Endothelial cell of hepatic sinusoid (primary cell): Measurements from ENCODE around the gene LAMA2.

Experiments
- in situ Hi-C: cut with HindIII; loops from 2 replicates; pipeline ENCODE4 v1.10.0; 2017; ENCODE audit warnings: low sequenced_read_pairs

The LAMA2 gene

DNA sequence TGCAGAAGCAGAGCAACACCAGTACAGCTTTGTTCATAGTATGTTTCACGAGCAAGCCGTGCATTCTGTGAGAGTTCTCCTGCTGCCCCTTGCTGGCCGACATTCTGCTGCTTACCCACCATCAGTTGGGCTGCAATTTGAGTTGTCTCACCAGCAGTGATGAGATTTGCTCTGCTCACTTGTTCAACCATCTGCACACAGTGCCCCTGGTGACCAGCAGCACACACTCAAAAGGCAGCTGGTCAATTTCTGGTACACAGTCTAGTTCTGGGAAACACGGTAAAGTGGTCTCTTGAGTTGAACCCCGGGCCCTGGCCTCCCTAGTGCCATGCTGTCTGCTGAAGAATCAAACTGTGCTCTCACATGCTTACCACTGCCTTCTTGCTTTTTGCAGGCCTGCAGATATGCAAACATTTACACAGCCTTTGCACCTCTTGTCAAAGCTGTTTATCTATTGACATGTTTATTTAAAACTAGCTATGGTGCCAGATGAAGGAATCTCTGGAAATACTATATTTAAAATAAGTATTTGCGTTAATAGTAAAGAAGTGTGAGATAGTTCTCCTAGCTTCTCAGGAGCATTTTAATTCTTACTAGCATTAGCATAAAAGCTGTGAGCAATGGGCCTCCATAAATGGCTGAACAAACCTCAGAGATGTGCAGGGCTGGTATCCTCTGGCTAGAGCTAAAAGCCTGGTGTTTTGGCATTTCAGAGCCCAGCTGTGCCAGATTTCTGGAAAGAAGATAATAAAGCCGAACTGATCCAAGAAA lies 592.7 kb downstream of the LAMA2 start:
- in situ Hi-C loops, result no loop called here

DNA sequence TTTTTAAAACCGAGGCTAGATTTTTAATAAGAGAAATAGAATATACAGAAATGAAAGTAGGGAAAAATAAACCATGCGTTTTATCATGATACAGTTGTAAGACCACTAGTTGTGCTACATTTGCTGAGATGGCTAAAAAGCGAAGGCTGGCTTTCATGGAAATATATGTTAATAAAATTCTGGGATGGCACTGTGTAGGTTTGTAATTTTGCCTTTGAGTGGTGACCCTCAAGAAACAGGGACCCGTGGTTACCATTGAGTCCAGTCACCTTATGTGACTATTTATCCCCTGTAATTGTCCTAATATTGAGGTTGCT lies 593.3 kb downstream of the LAMA2 start:
- in situ Hi-C loops, result no loop called here

DNA sequence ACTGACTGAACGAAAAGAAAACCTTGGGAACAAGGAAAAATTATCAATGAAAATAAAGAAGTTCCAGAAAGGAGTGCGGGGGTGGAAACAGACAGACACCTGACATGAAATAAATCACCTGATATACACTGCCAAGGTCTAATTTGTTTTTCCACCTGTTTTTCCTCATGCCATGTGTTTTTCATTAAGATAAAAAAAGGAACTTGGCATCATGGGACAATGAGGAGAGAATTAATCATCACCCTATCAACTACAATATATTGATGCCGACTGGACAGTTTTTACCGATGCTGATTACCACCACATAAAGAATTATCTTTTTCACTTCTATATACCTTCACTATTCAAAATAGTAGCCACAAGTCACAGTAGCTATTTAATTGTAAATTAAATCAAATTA lies 593.9 kb downstream of the LAMA2 start:
- in situ Hi-C loops, result no loop called here

DNA sequence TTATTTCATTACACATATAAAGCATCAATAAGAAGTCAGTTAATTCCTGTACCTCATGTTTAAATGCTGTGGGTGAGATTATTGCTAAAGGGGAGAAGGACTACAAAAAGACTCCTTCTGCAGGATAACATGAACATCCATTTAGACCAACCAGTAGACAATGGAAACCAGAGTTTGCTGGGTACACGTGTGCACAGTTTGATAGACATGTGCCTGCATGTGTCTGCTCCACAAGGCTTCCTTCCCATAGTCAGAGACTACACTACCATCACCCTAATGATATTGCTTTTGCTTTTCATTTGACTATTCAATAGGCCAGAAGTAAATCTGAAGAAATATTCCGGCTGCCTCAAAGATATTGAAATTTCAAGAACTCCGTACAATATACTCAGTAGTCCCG lies 595.4 kb downstream of the LAMA2 start:
- in situ Hi-C loops, result no loop called here

DNA sequence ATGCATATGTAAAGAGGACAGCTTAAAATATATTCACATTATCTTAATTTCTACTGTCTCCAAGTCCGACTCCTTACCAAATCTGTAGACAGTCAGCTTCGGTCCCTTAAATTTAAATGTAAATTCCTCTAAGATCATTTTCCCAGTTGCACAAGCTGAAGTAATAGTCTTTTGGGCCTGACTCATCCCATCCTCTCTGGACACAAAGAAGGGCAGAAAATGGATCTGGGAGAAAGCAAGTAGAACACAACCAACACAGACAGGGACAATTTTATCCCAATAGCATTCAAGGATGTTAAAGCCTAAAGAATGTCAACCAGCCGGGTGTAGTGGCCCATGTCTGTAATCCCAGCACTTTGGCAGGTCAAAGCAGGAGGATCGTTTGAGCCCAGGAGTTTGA lies 598.8 kb downstream of the LAMA2 start:
- in situ Hi-C loops, result no loop called here

DNA sequence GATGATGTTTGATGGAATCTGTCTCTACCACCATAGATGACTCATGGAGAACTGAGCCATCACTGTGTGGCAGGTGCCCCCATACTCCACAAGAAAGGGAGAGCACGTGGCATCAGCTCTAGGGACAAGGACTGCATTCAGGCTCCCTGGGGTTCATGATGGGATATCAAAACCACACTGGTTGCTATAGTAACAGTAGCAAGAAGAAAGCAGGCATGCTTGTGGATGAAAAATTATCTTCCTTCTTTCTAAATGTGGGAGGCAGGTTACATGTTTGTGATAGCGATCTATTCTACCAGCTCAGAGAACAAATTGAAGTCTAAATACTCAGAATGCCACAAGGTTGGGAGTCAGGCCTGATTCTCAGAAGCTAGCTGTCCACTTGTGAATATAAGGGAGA lies 602.8 kb downstream of the LAMA2 start:
- in situ Hi-C loops, result no loop called here

DNA sequence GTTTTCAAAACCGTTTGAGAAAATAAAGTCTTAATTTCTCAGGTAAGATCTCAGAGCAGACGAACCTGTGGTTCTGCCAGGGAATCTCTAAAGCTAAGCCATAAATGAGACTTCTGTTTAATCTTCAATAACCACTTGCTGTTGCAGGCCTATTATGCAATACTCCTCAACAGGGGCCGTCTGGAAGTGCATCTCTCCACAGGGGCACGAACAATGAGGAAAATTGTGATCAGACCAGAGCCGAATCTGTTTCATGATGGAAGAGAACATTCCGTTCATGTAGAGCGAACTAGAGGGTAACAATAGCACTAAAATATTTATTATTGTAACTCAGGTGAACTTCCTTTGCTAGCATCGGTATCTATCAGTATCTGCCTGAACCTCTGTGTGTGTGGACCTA lies 603.4 kb downstream of the LAMA2 start:
- in situ Hi-C loops, result no loop called here

DNA sequence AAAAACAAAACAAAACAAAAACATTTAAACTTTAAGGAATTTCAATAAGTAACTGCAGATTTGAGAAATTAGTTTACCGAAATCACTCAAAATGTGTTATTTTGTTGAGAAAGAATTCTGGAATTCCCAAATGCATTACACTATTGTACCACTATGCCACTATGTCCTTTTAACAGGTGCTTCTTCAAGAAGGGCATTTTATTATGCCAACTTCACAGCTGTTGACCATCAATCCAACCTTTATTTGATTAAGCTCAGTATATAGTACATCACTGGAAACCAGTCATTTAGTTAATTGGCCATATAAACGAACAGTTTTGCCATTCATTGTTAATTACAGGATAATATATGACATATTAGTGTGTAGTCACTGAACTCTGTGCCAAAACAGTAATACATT lies 605.4 kb downstream of the LAMA2 start:
- in situ Hi-C loops, result no loop called here

DNA sequence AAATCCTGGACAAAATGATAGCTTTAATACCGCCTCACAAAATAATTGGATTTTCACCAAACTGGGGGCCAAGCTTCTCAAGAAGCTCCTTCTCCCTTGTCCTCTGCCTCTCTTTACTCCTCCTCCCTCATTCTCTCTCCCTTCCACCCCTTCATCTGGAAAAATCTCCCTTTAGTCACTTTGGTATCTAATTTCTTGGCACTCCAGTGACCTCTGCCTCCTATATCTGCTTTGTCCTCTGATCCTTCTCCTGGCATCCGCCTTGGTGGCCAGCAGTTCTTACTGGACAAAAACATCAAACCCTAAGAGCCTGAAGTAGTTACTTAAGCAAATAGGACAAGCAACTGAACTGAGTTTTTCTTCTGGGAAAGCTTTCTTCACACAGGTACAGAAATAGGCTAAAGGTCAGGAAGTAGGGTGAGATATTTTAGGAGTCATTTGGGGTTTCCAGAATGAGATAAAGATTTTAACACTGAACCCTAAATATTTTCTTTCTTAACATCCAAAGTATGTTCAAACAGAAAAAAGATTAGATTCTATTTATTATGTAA lies 606.4 kb downstream of the LAMA2 start:
- in situ Hi-C loops, result no loop called here

DNA sequence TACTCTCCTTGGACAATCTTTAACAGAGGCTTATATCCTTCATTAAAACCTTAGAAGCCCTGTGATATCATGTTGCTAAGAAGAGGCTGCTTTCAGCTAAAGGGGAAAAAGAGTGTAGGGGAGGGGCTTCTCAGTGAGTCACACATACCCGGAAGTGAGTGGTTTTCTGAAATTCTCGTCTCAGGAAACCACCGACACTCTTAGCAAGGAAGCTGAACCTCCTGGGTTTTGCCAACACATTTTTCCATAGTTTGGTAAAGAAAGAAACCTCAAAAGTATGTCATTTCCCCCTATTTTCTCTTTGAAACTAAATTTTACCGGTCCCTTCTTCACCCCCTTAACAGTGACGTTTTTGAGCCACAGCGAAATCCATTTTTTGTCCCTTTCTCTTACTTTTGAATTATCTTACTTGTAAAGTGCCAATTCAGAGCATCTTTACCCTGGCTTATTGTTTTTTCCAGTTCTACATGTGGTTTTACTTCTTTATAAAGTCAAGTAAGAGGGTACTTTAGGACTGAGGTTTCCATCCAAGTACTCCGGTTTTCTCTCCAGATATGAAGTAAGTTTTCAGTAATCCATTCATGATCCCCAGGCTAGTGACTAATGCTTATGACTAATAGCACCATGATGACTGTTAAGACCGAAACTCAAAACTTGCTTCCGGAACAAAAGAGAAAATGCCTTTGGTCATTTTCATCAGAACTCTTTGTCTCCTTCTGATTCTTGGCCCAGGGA lies 607.8 kb downstream of the LAMA2 start:
- in situ Hi-C loops, result no loop called here

DNA sequence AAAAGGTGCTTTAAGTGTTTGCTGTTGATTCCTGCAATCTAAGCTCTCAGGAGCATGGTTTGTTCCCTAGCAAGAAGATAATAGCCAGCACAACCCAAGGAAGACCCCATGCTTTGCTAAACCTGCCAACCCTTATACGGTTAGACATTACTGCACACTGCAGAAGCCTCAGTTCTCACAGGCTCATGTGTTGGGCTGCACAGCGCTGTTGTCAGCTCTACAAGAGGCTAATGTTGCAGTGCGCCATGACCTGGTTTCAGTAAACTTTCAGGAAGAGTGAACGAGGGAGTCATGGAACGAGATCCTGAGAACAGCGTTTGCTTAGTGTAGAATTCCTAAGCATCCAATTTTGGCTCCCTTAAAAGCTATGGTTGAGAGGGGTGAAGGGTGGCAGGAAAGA lies 608.5 kb downstream of the LAMA2 start:
- in situ Hi-C loops, result no loop called here

DNA sequence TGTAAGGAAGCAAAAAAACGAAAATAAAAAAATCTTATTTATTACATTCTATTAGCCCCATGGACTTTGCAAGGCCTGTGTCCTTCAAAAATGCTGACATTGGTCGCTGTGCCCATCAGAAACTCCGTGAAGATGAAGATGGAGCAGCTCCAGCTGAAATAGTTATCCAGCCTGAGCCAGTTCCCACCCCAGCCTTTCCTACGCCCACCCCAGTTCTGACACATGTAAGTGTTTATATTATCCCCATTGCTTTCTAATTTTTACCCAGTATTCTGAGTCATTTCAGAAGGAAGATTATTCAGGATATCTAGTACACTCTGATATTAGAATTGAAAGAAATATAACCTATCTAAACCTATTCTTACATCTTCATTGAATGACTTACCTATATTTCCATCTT lies 609.3 kb downstream of the LAMA2 start:
- in situ Hi-C loops, result no loop called here

DNA sequence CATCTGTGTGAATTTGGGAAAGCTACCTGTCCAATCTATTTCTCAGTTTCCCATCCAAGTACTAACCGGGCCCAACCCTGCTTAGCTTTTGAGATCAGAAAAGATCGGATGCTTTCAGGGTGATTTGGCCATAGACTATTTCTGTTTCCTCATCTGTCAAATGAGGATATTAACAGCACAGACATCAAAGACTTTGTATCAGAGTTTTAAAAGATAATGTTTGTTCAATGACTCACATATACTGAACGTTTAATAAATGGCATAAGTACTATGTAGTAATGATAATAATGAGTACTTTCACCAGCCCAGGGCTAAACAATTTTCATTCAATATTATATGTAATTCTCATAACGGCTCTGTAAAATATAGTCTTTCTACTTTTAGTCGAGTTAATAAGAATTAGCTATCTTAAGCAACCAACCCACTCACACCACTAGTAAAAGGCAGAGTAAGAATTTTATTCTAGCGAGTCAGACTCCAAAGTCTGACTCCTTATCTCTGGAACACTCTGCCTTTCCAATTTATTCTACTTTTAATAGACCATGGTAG lies 610.5 kb downstream of the LAMA2 start:
- in situ Hi-C loops, result no loop called here

DNA sequence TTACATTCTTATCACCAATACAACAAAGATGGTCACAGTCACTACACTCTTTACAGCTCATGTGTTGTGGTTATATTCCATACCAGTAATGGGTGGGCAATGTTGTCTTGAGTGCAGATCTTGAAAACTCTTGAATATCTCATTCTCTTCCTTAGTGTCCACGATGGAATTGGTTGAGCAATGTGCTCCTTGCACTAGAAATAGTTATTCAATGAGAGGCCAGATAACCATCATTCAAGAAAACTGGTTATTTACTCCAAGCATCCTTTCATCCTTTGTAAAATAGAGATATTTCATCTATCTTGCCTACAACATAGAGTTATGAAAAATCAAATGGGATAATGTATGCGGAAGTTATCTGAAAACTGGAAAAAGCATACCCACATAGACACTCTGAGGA lies 611.2 kb downstream of the LAMA2 start:
- in situ Hi-C loops, result no loop called here

DNA sequence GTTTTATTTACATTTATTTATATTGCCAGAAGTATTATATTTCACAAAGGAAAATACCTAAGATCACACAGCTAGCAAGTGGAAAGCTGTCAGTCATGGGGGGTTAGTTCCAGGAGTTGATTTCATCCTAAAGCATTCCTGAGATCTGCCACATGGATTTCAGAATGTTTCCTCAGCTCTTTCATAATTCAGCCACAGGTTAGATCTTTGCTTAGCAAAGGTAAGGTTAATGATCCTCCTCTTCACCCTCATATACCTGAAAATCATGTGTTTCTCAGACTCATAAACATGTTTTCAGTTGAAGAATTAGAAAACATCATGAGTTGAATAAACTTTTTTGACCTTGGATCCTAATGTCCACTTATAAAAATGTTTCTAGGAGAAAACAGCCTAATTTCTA lies 611.6 kb downstream of the LAMA2 start:
- in situ Hi-C loops, result no loop called here

DNA sequence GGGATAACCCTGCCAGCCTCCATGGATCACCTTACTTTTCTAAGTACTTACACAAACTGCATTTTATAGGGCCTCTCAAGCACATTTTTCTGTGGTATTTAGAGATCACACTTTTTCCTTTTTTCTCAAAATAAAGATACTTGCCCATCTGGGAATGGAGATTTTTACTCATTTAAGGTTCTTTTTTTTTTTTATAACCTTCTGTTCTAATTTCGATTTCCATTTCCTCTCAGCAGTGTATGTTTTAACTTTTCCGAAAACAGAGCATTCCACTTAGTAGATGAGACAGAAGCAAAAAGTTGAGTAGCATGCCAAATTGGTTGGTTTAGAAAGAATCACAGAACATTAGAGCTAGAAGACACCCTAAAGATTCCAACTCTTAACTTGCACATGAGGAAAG lies 612.7 kb downstream of the LAMA2 start:
- in situ Hi-C loops, result no loop called here

DNA sequence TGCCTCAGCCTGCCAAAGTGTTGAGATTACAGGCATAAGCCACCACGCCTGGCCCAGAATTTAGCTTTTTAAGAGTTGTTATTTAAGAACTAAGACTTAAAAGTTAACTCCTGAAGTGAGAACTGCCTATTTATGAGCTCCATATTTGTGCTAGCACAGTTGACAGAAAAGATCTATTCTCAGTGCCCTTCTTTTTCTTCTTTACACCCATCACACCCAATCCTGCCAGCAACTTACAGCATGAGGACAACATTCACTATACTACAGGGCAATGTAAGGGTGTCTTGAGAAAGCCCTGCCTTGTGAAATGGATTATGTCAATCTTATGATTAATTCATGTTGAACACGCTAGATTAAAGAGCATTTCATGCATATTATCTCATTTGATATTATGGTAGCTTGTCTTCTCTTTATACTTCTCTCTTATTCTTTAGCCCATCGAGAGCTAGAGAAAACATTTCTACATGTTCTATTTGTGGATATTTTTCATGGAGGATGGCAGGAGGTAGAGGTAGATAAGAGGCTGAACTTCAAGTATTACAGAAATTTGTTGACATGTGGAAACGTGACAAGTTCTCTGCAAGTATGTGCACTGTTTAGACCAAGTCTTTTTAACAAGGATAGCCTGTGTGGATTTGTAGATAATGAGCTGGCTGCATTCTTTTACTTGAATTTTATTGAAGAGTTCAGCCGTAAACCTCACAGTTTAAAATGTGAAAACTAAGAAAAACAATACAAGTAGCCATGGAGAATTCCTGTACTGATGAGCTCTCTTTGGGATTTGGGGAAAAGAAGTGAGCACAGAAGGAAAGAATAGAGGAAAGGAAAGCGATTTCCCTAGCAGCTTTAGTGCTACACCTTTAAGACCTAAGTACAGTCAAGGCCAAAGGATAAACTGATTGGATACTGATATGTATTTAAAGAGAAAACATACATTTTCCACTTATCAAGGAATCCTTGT lies 614.8 kb downstream of the LAMA2 start:
- in situ Hi-C loops, result no loop called here

DNA sequence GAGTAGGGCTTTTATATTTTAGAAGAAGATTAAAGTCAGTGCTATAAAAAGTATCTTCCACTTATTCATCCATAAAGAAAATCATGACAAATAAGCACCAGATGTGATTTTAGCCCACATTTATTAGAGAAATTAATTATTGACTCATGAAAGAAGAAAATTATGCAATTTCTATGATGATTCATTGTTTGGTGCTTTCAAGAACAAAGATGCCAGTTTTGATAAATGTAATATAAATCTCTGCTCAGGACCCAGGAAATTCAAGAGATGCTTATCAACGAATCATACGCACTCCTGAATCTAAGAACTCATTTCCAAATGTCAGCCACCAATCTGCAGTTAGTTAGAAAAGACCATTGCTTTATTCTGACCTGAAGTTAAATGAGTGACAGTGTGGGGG lies 615.6 kb downstream of the LAMA2 start:
- in situ Hi-C loops, result no loop called here

DNA sequence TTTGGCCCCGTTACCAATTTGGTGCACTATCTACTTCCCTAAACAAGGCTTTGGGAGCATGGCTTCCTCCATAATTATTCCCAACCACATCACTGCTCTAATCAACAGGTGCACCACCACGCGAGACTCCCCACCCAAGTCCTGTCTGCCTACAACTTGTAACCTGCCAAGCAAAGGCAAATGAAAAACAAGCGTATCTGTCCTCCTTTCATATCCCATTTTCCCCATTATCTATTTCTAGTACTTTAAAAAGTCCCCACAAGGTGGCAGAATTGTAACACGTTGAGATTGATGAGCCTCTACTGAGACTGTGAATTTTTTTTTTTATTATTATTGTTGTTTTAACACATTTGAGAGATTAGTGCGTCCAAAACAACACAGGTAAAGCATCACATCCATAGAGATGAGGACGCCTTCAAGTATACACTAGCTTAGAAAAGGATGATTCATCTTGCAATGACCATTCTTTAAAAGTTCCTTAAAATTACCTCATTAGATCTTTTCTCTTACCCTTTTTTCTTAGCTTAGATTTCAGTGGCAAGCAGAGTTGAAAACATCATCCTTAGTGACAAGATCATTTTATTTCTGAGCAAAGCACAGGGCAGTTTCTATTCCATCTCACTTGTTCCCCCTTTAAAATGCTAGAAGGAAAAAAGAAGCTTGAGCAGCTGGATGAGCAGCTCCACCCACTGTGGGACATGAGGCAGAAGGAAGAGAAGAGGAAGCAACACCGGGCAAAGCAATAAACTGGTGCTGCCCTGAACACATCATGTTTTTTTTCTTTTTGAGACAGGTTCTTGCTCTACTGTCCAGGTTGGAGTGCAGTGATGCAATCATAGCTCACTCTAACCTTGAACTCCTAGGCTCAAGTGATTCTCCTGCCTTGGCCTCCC lies 616.3 kb downstream of the LAMA2 start:
- in situ Hi-C loops, result no loop called here

DNA sequence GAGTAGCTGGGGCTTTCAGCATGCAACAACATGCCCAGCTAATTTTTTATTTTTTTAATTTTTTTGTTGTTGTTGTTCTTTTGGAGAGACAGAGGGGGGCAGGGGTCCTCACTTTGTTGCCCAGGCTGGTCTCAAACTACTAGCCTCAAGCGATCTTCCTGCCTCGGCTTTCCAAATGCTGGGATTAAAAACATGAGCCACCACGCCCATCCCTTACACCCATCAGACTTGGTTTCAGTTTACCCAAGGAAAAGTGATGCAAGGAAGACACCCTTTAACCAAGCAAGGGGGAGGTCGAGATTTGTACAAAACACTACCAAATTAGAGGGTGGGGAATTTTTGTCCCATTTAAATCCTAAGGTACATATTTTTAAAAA lies 616.9 kb downstream of the LAMA2 start:
- in situ Hi-C loops, result no loop called here
